HEK293T (cell line): ENCODE measurements around the gene PFKP.

Source experiments
- CTCF ChIA-PET: fragments of 350-600 bp; formaldehyde crosslinking; extraction: SDS; loops from one replicate; lab custom pipeline; 2021; ENCODE audit warnings: antibody characterized with exemption, inconsistent platforms; lab: Yijun Ruan, JAX
- POLR2A ChIA-PET: fragments of 350-600 bp; formaldehyde crosslinking; extraction: SDS; loops from one replicate; lab custom pipeline; 2020; ENCODE audit warnings: antibody characterized with exemption, inconsistent platforms; lab: Yijun Ruan, JAX
- DNase-seq: peaks from one replicate; pipeline ENCODE4 v3.0.0; 2012; ENCODE audit warnings: mixed read lengths; ENCODE audit errors: extremely low spot score
- ARNT ChIP-seq: fragments of 450-650 bp; IDR thresholded peaks from 2 replicates; pipeline ENCODE4 v1.6.1; 2017; ENCODE audit warnings: mild to moderate bottlenecking
- BHLHE40 ChIP-seq: fragments of 450-650 bp; IDR thresholded peaks from 2 replicates; pipeline ENCODE4 v1.6.1; 2016; ENCODE audit warnings: mild to moderate bottlenecking, moderate library complexity, borderline replicate concordance
- CTBP1 ChIP-seq: fragments of 450-650 bp; IDR thresholded peaks from 2 replicates; pipeline ENCODE4 v1.6.1; 2016; ENCODE audit warnings: borderline replicate concordance
- ELF4 ChIP-seq: fragments of 450-650 bp; IDR thresholded peaks from 2 replicates; pipeline ENCODE4 v1.6.1; 2017; ENCODE audit warnings: antibody characterized with exemption
- FOXA1 ChIP-seq: fragments of 450-650 bp; IDR thresholded peaks from 2 replicates; pipeline ENCODE4 v1.6.1; 2016; ENCODE audit warnings: mild to moderate bottlenecking
- FOXK2 ChIP-seq: fragments of 450-650 bp; IDR thresholded peaks from 2 replicates; pipeline ENCODE4 v1.6.1; 2016; ENCODE audit warnings: mild to moderate bottlenecking
- FOXM1 ChIP-seq: fragments of 450-650 bp; IDR thresholded peaks from 2 replicates; pipeline ENCODE4 v1.6.1; 2017; ENCODE audit warnings: mild to moderate bottlenecking, borderline replicate concordance
- HDGF ChIP-seq: fragments of 450-650 bp; IDR thresholded peaks from 2 replicates; pipeline ENCODE4 v1.6.1; 2017; ENCODE audit warnings: antibody characterized with exemption, borderline replicate concordance
- L3MBTL2 ChIP-seq: fragments of 450-650 bp; conservative IDR thresholded peaks from 2 replicates; pipeline ENCODE4 v1.6.1; 2016; ENCODE audit warnings: mild to moderate bottlenecking
- LEF1 ChIP-seq: fragments of 450-650 bp; IDR thresholded peaks from 2 replicates; pipeline ENCODE4 v1.6.1; 2017; ENCODE audit warnings: mild to moderate bottlenecking, borderline replicate concordance
- NFRKB ChIP-seq: fragments of 450-650 bp; IDR thresholded peaks from 2 replicates; pipeline ENCODE4 v1.6.1; 2016; ENCODE audit warnings: mild to moderate bottlenecking, moderate library complexity
- SP1 ChIP-seq: fragments of 450-650 bp; IDR thresholded peaks from 2 replicates; pipeline ENCODE4 v1.6.1; 2017
- SUZ12 ChIP-seq: fragments of 450-650 bp; IDR thresholded peaks from 2 replicates; pipeline ENCODE4 v1.6.1; 2016; ENCODE audit warnings: mild to moderate bottlenecking
- TARDBP ChIP-seq: fragments of 450-650 bp; IDR thresholded peaks from 2 replicates; pipeline ENCODE4 v1.6.1; 2016
- ZNF384 ChIP-seq: fragments of 450-650 bp; IDR thresholded peaks from 2 replicates; pipeline ENCODE4 v1.6.1; 2016
- TF ChIP-seq, protein P1 (sequence below): fragments of 450-650 bp; IDR thresholded peaks from 2 replicates; pipeline ENCODE4 v1.6.1; 2016

The PFKP gene

GRCh38 chr10:3132036-3133025 is 65.0 kb downstream of the PFKP start:
- no peak for TF ChIP-seq TARDBP
- TF ChIP-seq, protein P1, sequence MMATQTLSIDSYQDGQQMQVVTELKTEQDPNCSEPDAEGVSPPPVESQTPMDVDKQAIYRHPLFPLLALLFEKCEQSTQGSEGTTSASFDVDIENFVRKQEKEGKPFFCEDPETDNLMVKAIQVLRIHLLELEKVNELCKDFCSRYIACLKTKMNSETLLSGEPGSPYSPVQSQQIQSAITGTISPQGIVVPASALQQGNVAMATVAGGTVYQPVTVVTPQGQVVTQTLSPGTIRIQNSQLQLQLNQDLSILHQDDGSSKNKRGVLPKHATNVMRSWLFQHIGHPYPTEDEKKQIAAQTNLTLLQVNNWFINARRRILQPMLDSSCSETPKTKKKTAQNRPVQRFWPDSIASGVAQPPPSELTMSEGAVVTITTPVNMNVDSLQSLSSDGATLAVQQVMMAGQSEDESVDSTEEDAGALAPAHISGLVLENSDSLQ, result no peak
- TF ChIP-seq ZNF384, result no peak
- no peak for TF ChIP-seq LEF1
- TF ChIP-seq ELF4, result no peak
- ChIA-PET CTCF (no interaction called here), POLR2A (no interaction called here)
- no peak for DNase-seq

DNA sequence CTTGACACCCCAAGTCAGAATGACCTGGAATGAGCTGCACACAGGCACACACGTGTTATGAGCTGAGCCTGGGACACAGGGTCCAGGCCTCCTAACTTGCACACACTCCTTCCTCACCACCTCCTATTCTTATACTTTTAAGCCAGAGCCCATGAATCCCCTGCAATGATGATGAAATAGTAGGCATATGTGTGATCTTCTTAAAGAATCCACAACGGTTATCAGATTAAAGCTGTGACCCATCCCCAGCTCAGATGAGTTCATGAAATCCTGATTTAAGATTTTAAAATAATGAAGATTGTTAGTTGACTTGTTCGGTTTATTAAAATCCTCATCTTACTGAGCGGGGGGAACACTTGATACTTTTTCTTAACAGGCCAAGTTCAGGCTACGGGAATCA is 66.6 kb downstream of the PFKP start:
- TF ChIP-seq FOXK2 (no peak), L3MBTL2 (no peak), NFRKB (no peak), FOXM1 (no peak), BHLHE40 (no peak), ZNF384 (no peak), SP1 (no peak), CTBP1 (no peak), FOXA1 (no peak)
- TF ChIP-seq, protein P1, result no peak
- CTCF ChIA-PET, result no interaction called here
- no peak for DNase-seq
- POLR2A ChIA-PET, result no interaction called here

GRCh38 chr10:3135006-3135405 is 67.7 kb downstream of the PFKP start:
- DNase-seq, result no peak
- TF ChIP-seq HDGF (no peak), SP1 (no peak), FOXM1 (no peak), ZNF384 (no peak), LEF1 (no peak), CTBP1 (no peak), NFRKB (no peak), TARDBP (no peak), SUZ12 (no peak), BHLHE40 (no peak), FOXA1 (no peak), ARNT (no peak), ELF4 (no peak), L3MBTL2 (no peak), FOXK2 (no peak)
- TF ChIP-seq, protein P1, result no peak
- CTCF ChIA-PET, result no interaction called here
- POLR2A ChIA-PET, result no interaction called here

DNA sequence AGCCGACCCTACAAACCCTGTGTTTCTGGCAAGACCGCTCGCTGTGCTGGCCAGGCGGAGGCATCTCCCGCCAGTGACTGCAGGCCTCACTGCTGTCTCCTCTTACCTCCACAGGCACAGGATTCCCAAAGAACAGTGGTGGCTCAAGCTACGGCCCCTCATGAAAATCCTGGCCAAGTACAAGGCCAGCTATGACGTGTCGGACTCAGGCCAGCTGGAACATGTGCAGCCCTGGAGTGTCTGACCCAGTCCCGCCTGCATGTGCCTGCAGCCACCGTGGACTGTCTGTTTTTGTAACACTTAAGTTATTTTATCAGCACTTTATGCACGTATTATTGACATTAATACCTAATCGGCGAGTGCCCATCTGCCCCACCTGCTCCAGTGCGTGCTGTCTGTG is 69.0 kb downstream of the PFKP start:
- POLR2A ChIA-PET, result no interaction called here
- no peak for TF ChIP-seq SUZ12
- no peak for TF ChIP-seq CTBP1
- no peak for TF ChIP-seq TARDBP
- no peak for TF ChIP-seq ARNT
- TF ChIP-seq FOXM1, result no peak
- TF ChIP-seq L3MBTL2, result no peak
- TF ChIP-seq HDGF, result no peak
- TF ChIP-seq NFRKB, result no peak
- no peak for TF ChIP-seq SP1
- no peak for TF ChIP-seq BHLHE40
- TF ChIP-seq FOXA1, result no peak
- TF ChIP-seq LEF1, result no peak
- no peak for TF ChIP-seq ELF4
- TF ChIP-seq ZNF384, result no peak
- no peak for TF ChIP-seq FOXK2
- TF ChIP-seq, protein P1, result no peak

DNA sequence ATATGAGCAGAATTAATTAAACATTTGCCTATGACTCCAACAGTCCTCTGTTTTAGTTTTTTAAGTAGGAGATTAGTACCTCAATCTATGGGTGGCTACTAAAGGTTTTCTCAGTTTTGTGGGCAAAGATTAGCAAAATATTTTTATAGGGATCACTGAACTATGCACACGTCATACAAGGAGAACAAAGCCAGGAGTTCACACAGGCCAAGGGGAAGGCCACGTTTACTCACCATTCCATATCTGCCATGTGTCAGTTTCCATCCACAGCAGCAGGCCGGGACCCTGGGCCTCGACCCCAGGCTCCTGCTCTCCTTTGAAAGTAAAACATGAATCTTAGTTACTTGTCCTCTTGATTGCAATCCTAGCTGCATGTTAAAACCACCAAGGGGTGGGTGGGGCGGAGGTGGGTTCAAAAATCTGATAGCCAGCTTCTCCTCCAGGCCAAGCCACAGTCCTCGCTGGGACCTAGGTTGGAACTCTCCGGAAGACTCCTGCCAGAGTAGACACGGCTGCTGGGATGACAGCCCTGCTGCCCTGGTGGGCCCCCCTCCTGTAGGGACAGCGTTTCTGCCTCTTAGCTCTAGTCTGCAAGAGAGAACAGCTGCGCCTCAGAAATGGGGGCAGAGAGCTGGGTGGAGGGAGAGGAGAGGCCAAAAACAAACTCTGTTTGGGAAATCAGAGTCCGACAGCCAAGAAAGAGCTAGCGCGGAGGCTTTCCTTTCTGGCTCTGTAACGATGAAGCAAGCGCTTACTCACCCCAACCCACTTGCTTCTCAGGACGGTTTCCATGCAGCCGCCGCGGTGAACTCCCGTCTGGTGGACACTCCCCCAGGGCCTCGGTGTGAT is 69.6 kb downstream of the PFKP start:
- POLR2A ChIA-PET, result interaction anchor here (1.1 kb wide), 1 partner anchor 16 kb away, joined by 3 read pairs; no protein-coding TSS in a partner anchor
- DNase-seq, result no peak
- TF ChIP-seq ZNF384, result no peak
- no peak for TF ChIP-seq L3MBTL2
- no peak for TF ChIP-seq SP1
- no peak for TF ChIP-seq CTBP1
- TF ChIP-seq FOXA1, result no peak
- no peak for TF ChIP-seq FOXM1
- TF ChIP-seq TARDBP, result no peak
- TF ChIP-seq ELF4, result no peak
- no peak for TF ChIP-seq ARNT
- TF ChIP-seq SUZ12, result no peak
- TF ChIP-seq HDGF, result no peak
- no peak for TF ChIP-seq BHLHE40
- TF ChIP-seq NFRKB, result no peak
- no peak for TF ChIP-seq FOXK2
- CTCF ChIA-PET, result no interaction called here

More for the DNA sequence above, 69.0 kb downstream of the PFKP start:
- CTCF ChIA-PET, result no interaction called here
- DNase-seq, result no peak
